GM12865 (cell line): ENCODE results near the gene FAM117B.

Source experiments
- DNase-seq: peaks from one replicate; pipeline ENCODE4 v3.0.0; 2010; ENCODE audit warnings: low read depth
- H3K4me3 ChIP-seq: 2 replicates; pipeline ENCODE4 v1.5.1; 2011; ENCODE audit warnings: mild to moderate bottlenecking, low read depth, low read length, control low read depth
- CTCF ChIP-seq: IDR thresholded peaks from 2 replicates; pipeline ENCODE4 v1.5.1; 2011; ENCODE audit warnings: low read length, control low read depth, low read depth, inconsistent platforms; ENCODE audit not compliant: insufficient read depth; ENCODE audit errors: missing control alignments

FAM117B gene

GRCh38 chr2:202817771-202818170 lies 183.0 kb downstream of the FAM117B start:
- H3K4me3 ChIP-seq: no peak overlapping the region
- no peak for TF ChIP-seq CTCF
- DNase-seq: no peak

GRCh38 chr2:202818321-202818720 lies 183.6 kb downstream of the FAM117B start:
- no peak for TF ChIP-seq CTCF
- DNase-seq: no peak
- no peak overlapping the region for H3K4me3 ChIP-seq
